Stimulated activated CD4-positive, alpha-beta T cell treated with anti-CD3 and anti-CD28 coated beads, Interleukin-1b, Interleukin-23, amount 100 ng/mL, for 4 hours (primary cell): ENCODE data around the gene ANKRD10.
"Not testable (repeated sequence)": the region's sequence is repeated elsewhere in the genome, so short reads cannot be mapped to it uniquely, and the experiment has no call there.

Experiments used
- DNase-seq, 2 donors: peaks; one replicate each; pipeline ENCODE4 v3.0.0-alpha.2; 2020; ENCODE audit warnings: low read depth in 2 of 2

The ANKRD10 gene

GRCh38 chr13:110867380-110867779 is 47.5 kb downstream of the ANKRD10 start:
- DNase-seq, result no peak

- DNase-seq, result no peak
Measured at GRCh38 chr13:110866491-110867170, 48.2 kb downstream of the ANKRD10 start.

GRCh38 chr13:110863685-110864084 is 51.2 kb downstream of the ANKRD10 start:
- DNase-seq, result no peak

GRCh38 chr13:110860983-110861382 is 53.9 kb downstream of the ANKRD10 start:
- DNase-seq, result no peak

GRCh38 chr13:110856942-110857835 is 57.7 kb downstream of the ANKRD10 start:
- no peak for DNase-seq

GRCh38 chr13:110855363-110855762 is 59.5 kb downstream of the ANKRD10 start:
- no peak for DNase-seq

GRCh38 chr13:110854866-110855265 is 60.0 kb downstream of the ANKRD10 start:
- DNase-seq, result no peak

GRCh38 chr13:110853235-110853721 is 61.6 kb downstream of the ANKRD10 start:
- DNase-seq, result no peak

GRCh38 chr13:110850840-110851239 is 64.0 kb downstream of the ANKRD10 start:
- no peak for DNase-seq

- DNase-seq, result no peak
Measured at GRCh38 chr13:110850006-110850405, 64.9 kb downstream of the ANKRD10 start.

GRCh38 chr13:110845520-110845919 is 69.3 kb downstream of the ANKRD10 start:
- no peak for DNase-seq

- no peak for DNase-seq
Measured at GRCh38 chr13:110841846-110842245, 73.0 kb downstream of the ANKRD10 start.

GRCh38 chr13:110841406-110841805 is 73.5 kb downstream of the ANKRD10 start:
- no peak for DNase-seq

- no peak for DNase-seq
Measured at GRCh38 chr13:110838867-110839538, 75.9 kb downstream of the ANKRD10 start.

- no peak for DNase-seq
Measured at GRCh38 chr13:110838116-110838515, 76.8 kb downstream of the ANKRD10 start.

- not testable (repeated sequence) for DNase-seq
Measured at GRCh38 chr13:110837397-110838061, 77.3 kb downstream of the ANKRD10 start.

- no peak for DNase-seq
Measured at GRCh38 chr13:110836605-110836903, 78.3 kb downstream of the ANKRD10 start.

- no peak for DNase-seq
Measured at GRCh38 chr13:110835721-110836604, 78.9 kb downstream of the ANKRD10 start.

- DNase-seq, result no peak
Measured at GRCh38 chr13:110834572-110834971, 80.3 kb downstream of the ANKRD10 start.

- DNase-seq, result no peak
Measured at GRCh38 chr13:110832531-110832930, 82.3 kb downstream of the ANKRD10 start.

- DNase-seq, result no peak
Measured at GRCh38 chr13:110832205-110832479, 82.7 kb downstream of the ANKRD10 start.
